ENCODE measurements around the gene DIO3. TPM values are rescaled to one million over a fixed set of nuclear protein-coding genes. Genes with fewer than 3 reads are reported as not detected.

DIO3 gene
- total and polyA plus RNA-seq, 4 donors: 0.91 to 7.1 (median 1.4) TPM

DNA sequence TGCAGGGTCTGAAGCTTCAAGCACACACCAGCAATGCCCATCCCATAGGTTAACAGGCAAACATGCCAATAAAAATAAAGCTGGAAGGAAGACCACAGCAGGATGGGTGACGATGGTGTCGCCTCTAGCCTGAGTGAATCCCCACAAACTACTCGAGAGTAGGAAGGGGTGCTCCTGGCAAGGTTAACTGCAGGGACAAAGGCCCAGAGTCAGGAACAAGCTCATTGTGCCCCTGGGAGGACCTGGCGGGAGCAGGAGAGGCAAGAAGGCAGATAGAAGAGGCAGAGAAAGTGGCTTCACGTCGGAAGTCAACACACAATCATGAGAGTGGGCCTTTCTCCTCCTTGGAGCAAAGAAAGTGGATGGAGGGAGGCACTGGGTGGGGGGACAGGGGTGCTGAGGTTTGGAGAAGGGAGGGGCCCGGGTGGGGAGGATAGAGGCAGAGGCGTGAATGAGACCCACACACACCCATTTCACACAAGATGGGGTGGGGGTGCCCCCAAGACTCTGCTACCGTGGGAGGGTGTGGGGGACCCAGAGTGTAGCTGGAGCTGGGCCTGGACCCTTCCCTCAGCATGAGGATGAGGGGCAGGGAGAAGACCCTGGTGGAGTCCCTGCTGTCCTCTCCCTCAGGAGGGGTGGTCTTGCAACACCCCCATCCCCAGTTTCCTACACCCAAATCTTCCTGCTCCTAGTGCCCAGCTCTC, 43.1 kb downstream of the DIO3 start:
- H3K27me3 ChIP-seq (ENCODE audit: control insufficient read depth in 3 of 3, insufficient read depth in 3 of 3, low read length in 2 of 3): peaks cover 0 to 20% (median 11%) of the 10 kb centered on the region in 3 donors
- 88 to 96% methylated on average over 9 of the region's 9 CpGs for WGBS, 2 donors
- H3K27ac ChIP-seq (ENCODE audit: low read depth in 1 of 2, low read length in 1 of 2): no peak overlapping the region
- TF ChIP-seq, protein P1, sequence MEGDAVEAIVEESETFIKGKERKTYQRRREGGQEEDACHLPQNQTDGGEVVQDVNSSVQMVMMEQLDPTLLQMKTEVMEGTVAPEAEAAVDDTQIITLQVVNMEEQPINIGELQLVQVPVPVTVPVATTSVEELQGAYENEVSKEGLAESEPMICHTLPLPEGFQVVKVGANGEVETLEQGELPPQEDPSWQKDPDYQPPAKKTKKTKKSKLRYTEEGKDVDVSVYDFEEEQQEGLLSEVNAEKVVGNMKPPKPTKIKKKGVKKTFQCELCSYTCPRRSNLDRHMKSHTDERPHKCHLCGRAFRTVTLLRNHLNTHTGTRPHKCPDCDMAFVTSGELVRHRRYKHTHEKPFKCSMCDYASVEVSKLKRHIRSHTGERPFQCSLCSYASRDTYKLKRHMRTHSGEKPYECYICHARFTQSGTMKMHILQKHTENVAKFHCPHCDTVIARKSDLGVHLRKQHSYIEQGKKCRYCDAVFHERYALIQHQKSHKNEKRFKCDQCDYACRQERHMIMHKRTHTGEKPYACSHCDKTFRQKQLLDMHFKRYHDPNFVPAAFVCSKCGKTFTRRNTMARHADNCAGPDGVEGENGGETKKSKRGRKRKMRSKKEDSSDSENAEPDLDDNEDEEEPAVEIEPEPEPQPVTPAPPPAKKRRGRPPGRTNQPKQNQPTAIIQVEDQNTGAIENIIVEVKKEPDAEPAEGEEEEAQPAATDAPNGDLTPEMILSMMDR (IDR thresholded peaks at IDR 0.05; ENCODE audit: control extremely low read depth, extremely low read depth): no peak
- no peak overlapping the region for H3K4me3 ChIP-seq
- no peak for DNase-seq
- no peaks in the 10 kb centered on the region for H3K9me3 ChIP-seq (ENCODE audit: control insufficient read depth in 4 of 4, insufficient read depth in 3 of 4, low read length in 3 of 4)
- H3K36me3 ChIP-seq (ENCODE audit: control insufficient read depth in 4 of 4, insufficient read depth in 4 of 4, low read length in 4 of 4): no peaks in the 10 kb centered on the region
- no peak for ATAC-seq (ENCODE audit: insufficient read depth, low FRiP score)
- H3K9ac ChIP-seq (ENCODE audit: insufficient read depth in 1 of 2, low read length in 2 of 2): no peak overlapping the region
- no peaks in the 10 kb centered on the region for H3K4me1 ChIP-seq (ENCODE audit: control insufficient read depth in 5 of 5, insufficient read depth in 5 of 5, low read length in 5 of 5)

GRCh38 chr14:101604935-101605780, 43.9 kb downstream of the DIO3 start:
- peaks cover 0 to 27% (median 11%) of the 10 kb centered on the region in 3 donors for H3K27me3 ChIP-seq (ENCODE audit: control insufficient read depth in 3 of 3, insufficient read depth in 3 of 3, low read length in 2 of 3)
- ATAC-seq (ENCODE audit: insufficient read depth, low FRiP score) (no peak), DNase-seq (no peak)
- no peaks in the 10 kb centered on the region for H3K9me3 ChIP-seq (ENCODE audit: control insufficient read depth in 4 of 4, insufficient read depth in 3 of 4, low read length in 3 of 4)
- 85% methylated on average over 11 of the region's 11 CpGs for WGBS, 2 donors
- TF ChIP-seq, protein P1 (IDR thresholded peaks at IDR 0.05; ENCODE audit: control extremely low read depth, extremely low read depth): no peak
- no peaks in the 10 kb centered on the region for H3K4me1 ChIP-seq (ENCODE audit: control insufficient read depth in 5 of 5, insufficient read depth in 5 of 5, low read length in 5 of 5)
- no peaks in the 10 kb centered on the region for H3K36me3 ChIP-seq (ENCODE audit: control insufficient read depth in 4 of 4, insufficient read depth in 4 of 4, low read length in 4 of 4)
- H3K27ac ChIP-seq (ENCODE audit: low read depth in 1 of 2, low read length in 1 of 2): no peak overlapping the region
- no peak overlapping the region for H3K4me3 ChIP-seq
- H3K9ac ChIP-seq (ENCODE audit: insufficient read depth in 1 of 2, low read length in 2 of 2): no peak overlapping the region

DNA sequence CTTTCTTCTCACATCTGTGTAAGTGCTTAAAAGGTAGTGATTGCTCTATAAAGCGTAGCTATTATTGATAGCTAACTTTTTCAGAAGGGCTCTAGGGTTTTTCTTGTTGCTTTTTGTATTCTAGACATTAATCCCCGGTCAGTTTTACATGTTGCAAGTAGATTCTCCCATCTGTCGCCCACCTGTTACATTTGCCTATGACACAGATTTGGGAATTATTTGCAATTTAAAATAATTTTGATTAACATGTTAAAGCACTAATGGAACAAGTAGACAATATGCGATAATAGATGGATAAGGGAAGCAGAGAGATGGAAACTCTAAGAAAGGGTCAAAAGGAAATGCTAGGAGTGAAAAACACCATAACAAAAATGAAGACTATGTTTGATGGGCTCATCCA, 44.5 kb downstream of the DIO3 start:
- 91 to 93% methylated on average over 4 of the region's 4 CpGs for WGBS, 2 donors
- DNase-seq (no peak), ATAC-seq (ENCODE audit: insufficient read depth, low FRiP score) (no peak)
- no peaks in the 10 kb centered on the region for H3K4me1 ChIP-seq (ENCODE audit: control insufficient read depth in 5 of 5, insufficient read depth in 5 of 5, low read length in 5 of 5)
- H3K9ac ChIP-seq (ENCODE audit: insufficient read depth in 1 of 2, low read length in 2 of 2): no peak overlapping the region
- peaks cover 0 to 30% (median 11%) of the 10 kb centered on the region in 3 donors for H3K27me3 ChIP-seq (ENCODE audit: control insufficient read depth in 3 of 3, insufficient read depth in 3 of 3, low read length in 2 of 3)
- no peak overlapping the region for H3K4me3 ChIP-seq
- H3K27ac ChIP-seq (ENCODE audit: low read depth in 1 of 2, low read length in 1 of 2): no peak overlapping the region
- no peaks in the 10 kb centered on the region for H3K36me3 ChIP-seq (ENCODE audit: control insufficient read depth in 4 of 4, insufficient read depth in 4 of 4, low read length in 4 of 4)
- H3K9me3 ChIP-seq (ENCODE audit: control insufficient read depth in 4 of 4, insufficient read depth in 3 of 4, low read length in 3 of 4): no peaks in the 10 kb centered on the region
- TF ChIP-seq, protein P1 (IDR thresholded peaks at IDR 0.05; ENCODE audit: control extremely low read depth, extremely low read depth): no peak

Other genes with a start within 250 kb of the DIO3 start
- gene PPP2R5C, start 200.2 kb downstream of the DIO3 start, total RNA-seq: 100 to 1,000 TPM; 148 to 180 TPM
- 100 to 1,000 TPM in 1 of 2 donors, 10 to 100 TPM in 1; 66.6 to 104 TPM for gene PPP2R5C, start 200.2 kb downstream of the DIO3 start, polyA plus RNA-seq